NT2/D1 (cell line): ENCODE measurements around the gene TSSK3.

Experiments
- DNase-seq: peaks from one replicate; pipeline ENCODE4 v3.0.0-alpha.2; 2011; ENCODE audit warnings: low read depth, low spot score
- H3K27me3 ChIP-seq: 2 replicates; pipeline ENCODE4 v1.6.0; 2011; ENCODE audit warnings: mild to moderate bottlenecking; ENCODE audit not compliant: insufficient read length, insufficient read depth
- H3K36me3 ChIP-seq: 2 replicates; pipeline ENCODE4 v1.6.1; 2011; ENCODE audit warnings: mild to moderate bottlenecking, low read length, mixed read lengths; ENCODE audit not compliant: insufficient read depth, insufficient read length
- H3K4me1 ChIP-seq: 2 replicates; pipeline ENCODE4 v1.5.1; 2011; ENCODE audit not compliant: insufficient read depth, insufficient read length
- H3K4me3 ChIP-seq: 2 replicates; pipeline ENCODE4 v1.5.1; 2011; ENCODE audit warnings: low read depth; ENCODE audit not compliant: insufficient read length
- H3K9ac ChIP-seq: 2 replicates; pipeline ENCODE4 v1.6.0; 2011; ENCODE audit warnings: low read depth; ENCODE audit not compliant: insufficient read length
- H3K9me3 ChIP-seq: 2 replicates; pipeline ENCODE4 v1.5.1; 2011; ENCODE audit warnings: mild to moderate bottlenecking, low read length; ENCODE audit not compliant: insufficient read depth
- SUZ12 ChIP-seq: IDR thresholded peaks from 2 replicates; pipeline ENCODE4 v1.6.1; 2011; ENCODE audit not compliant: insufficient read length, insufficient read depth; ENCODE audit errors: extremely low read depth
- YY1 ChIP-seq: IDR thresholded peaks from 2 replicates; pipeline ENCODE4 v1.6.1; 2011; ENCODE audit not compliant: insufficient read length, insufficient read depth
- ZNF274 ChIP-seq: IDR thresholded peaks from 2 replicates; pipeline ENCODE4 v1.6.1; 2011; ENCODE audit warnings: mild to moderate bottlenecking, low read depth, low read length

The TSSK3 gene

DNA sequence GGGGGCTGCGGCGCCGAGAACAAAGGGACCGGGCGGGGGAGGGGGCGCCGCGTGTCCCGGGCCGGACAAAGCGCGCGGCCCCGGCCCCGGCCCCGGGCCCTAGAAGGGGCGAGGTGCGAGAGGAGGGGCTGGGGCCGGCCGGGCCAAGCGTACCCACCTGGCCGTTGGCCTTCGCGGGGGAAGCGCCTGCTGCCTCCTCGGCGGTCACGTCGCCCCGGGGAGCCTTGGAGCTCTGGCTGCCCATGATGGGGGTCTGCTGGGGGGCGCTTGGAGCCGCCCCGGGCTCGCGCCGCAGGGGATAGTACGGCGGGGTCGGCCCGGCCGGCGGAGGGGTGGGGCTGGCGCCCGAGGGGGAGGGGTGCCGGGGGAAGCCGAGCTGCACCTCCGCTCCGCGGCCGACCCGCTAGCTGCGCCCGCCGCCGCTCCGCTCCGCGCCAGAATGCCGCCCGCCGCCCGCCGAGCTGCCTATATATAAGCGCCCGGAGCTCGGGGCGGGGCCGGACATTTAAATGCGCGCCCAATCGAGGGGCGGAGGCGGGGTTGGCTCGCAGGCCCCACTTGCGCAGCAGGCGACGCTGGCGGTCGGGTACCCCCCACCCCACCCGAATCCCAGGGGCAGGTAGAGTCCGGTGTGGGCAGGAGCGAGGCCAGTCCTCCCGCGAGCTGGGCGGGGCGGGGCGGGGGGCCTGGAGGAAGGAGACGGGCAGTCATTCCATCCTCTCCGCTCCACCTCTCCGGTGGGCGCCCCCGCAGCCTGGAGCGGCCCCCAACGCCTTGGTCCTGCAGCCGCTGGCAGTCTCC lies 26.3 kb upstream of the TSSK3 start, which contains the start of gene MARCKSL1:
TSS of gene MARCKSL1 (minus strand) at position 444 of the 801 bp plus-strand sequence. CDS start at position 244, 200 bp downstream.
- peaks cover 10% of the 10 kb centered on the region for H3K27me3 ChIP-seq
- peak; percentile 69 for DNase-seq
- peak within 1 kb of the TSS; percentile 83 for H3K4me3 ChIP-seq

DNA sequence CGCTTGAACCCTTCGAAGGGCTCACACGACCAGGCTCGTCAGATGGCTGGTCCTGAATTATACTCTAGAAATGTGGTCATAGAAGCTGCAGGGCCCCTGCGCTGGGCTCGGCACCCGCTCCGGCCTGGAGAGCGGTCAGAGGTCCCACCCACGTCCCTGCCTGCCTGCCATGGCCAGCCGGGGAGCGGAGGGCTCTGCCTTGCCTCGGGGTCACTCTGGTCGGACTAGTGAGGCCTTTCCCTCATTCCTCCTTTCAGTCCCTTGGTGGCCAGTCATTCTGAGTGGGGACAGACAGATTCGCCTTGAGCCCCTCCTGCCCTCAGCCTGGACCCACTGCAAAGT lies 25.8 kb upstream of the TSSK3 start:
- peak overlapping the region; percentile 79 for H3K9ac ChIP-seq
- H3K9me3 ChIP-seq = no peaks in the 10 kb centered on the region
- H3K4me3 ChIP-seq = peak overlapping the region; percentile 35
- peaks cover 10% of the 10 kb centered on the region for H3K27me3 ChIP-seq
- H3K4me1 ChIP-seq = peaks cover 36% of the 10 kb centered on the region
- no peak for DNase-seq
- peaks cover 37% of the 10 kb centered on the region for H3K36me3 ChIP-seq
- TF ChIP-seq ZNF274 (no peak), SUZ12 (no peak), YY1 (no peak)

More for the DNA sequence above, 26.3 kb upstream of the TSSK3 start, which contains the start of gene MARCKSL1:
- peak within 1 kb of the TSS; percentile 98 for H3K9ac ChIP-seq
- H3K4me1 ChIP-seq = peaks cover 32% of the 10 kb centered on the region
- H3K36me3 ChIP-seq = peaks cover 43% of the 10 kb centered on the region
- H3K9me3 ChIP-seq = no peaks in the 10 kb centered on the region
- TF ChIP-seq ZNF274 (no peak), YY1 (no peak), SUZ12 (no peak)

DNA sequence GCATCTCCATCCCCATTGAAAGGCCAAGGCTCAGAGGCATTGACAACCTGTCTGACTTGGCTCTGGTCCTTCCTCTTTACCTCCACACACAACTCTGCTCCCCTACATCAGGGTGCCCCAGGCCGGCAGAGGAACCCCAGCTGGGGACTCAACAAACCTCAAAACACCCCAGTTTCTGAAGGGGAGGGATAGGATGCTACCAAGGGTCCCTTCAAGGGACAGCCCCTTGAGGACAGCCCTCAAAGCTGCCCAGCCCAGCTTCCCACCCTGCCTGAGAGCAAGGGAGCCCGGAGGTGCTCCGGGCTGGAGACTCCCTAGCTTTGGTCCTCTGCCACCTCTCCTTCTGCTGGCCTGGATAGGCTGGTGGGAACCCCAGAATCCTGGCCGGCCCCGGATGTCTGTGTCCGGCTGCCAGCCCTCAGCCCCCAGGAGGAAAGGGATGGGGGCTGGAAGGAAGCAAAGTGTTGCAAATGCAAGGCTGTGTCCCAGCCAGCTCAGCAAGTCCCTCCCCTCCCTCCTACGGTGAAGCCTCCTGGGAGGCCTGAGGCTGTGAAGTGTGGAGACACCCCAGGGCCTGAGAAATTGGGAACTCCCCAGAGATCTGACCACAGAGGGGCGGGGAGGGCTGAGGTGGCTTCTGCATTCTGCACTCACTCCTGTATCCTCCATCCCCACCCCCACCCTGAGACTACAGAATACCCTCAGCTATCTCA lies 25.2 kb upstream of the TSSK3 start:
- peak overlapping the region; percentile 79 for H3K9ac ChIP-seq
- TF ChIP-seq SUZ12 (no peak), YY1 (no peak), ZNF274 (no peak)
- peaks cover 32% of the 10 kb centered on the region for H3K36me3 ChIP-seq
- peaks cover 39% of the 10 kb centered on the region for H3K4me1 ChIP-seq
- no peak for DNase-seq
- H3K4me3 ChIP-seq = peak overlapping the region; percentile 35
- peaks cover 10% of the 10 kb centered on the region for H3K27me3 ChIP-seq
- H3K9me3 ChIP-seq = no peaks in the 10 kb centered on the region

DNA sequence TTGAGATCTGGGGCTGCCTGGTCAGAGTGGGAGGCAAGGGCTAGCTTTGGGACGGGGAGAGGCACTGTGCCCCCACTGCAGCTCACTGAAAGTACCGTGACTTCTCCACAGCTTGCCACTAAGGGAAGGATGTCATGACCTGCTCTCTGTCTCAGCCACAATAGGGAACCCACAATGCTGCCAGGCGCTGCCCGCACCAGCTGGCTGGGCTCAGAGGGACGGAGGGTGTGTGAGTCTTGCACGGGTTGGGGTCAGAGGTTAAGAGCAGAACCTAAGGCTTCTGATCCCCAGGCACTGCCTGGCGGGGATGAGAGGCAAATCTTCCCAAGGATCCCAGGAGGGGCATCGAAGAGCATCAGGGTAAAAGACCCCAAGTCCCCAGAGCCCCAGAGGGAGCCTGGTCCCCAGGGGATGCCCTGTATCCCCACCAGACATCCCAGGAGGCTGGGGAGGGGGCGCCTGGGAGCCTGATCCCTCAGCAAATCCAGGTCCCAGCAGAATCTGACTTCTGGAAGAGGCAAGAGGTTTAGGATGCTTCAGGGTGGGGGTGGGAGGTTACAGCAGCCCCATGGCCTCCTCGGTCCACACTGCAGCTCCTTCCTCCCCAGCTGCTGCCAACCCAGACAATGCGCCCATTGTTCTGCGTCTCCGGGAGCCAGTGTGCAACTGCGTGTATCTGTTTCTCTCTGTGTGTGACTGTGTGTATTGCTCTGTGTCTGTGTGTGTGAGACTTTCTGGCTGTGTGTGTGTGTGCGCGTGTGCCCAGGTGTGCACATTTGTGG lies 24.3 kb upstream of the TSSK3 start:
- Histone ChIP-seq H3K9me3 (no peaks in the 10 kb centered on the region), H3K36me3 (peaks cover 23% of the 10 kb centered on the region), H3K4me1 (peaks cover 34% of the 10 kb centered on the region), H3K9ac (peak overlapping the region; percentile 45), H3K27me3 (peaks cover 10% of the 10 kb centered on the region), H3K4me3 (no peak overlapping the region)
- TF ChIP-seq ZNF274 = no peak
- no peak for TF ChIP-seq SUZ12
- no peak for TF ChIP-seq YY1
- DNase-seq = no peak

DNA sequence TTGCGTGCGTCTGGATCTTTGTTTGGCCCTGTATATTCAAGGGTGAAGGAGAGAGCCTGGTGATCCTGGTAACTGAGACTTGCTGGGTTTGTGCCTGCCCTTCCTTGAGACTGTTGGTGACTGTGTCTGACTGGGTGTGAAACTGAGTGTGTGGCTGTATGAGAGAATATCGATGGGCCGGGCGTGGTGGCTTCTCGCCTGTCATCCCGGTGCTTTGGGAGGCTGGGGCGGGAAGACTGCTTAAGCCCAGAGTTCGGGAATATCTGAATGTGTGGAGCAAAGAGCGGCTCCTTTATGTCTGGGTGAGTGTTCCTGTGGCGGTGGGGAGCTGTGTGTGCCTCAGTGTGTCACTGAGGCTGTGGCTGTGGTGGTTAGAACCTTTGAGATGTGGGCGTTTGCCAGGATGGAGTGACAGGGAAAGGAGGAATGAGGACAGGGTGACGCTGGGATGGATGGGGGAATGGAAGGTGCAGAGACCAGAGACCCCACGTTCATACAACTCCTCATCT lies 23.6 kb upstream of the TSSK3 start:
- Histone ChIP-seq H3K27me3 (peaks cover 10% of the 10 kb centered on the region), H3K4me1 (peaks cover 36% of the 10 kb centered on the region), H3K9ac (peak overlapping the region; percentile 29), H3K36me3 (peaks cover 16% of the 10 kb centered on the region), H3K4me3 (no peak overlapping the region), H3K9me3 (no peaks in the 10 kb centered on the region)
- DNase-seq = no peak
- no peak for TF ChIP-seq SUZ12
- TF ChIP-seq YY1 = no peak
- TF ChIP-seq ZNF274 = no peak

DNA sequence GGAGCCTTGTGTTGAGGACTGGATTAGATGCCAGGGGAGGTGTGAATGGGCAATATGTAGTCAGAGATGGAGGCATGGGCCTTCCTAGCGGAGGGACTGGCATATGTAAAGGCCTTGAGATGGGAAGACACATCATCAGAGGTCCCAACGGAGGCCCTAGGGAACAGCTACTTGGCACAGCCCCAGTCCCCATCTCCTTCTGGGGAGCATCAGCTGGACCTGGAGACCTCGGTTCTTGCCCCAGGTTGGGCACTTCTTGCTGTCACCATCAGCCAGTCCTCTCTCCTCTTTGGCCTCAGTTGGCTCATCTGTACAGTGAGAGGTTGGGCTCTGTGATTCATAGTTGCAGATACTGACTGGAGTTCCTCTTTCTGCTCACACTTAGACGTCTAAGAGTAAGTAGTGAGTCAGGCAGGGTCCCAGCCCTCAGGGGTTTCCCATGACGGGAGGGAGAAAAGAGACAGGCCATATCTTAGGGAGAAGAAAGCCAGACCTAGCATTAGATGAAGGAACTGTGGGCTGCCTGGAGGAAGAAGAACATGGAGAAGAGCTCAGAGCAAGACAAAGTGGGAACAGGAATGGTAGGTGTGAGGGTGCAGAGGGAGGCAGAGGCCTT lies 22.9 kb upstream of the TSSK3 start:
- TF ChIP-seq SUZ12 (no peak), ZNF274 (no peak), YY1 (no peak)
- H3K36me3 ChIP-seq = peaks cover 8% of the 10 kb centered on the region
- DNase-seq = no peak
- H3K9ac ChIP-seq = no peak overlapping the region
- H3K4me3 ChIP-seq = no peak overlapping the region
- peaks cover 10% of the 10 kb centered on the region for H3K27me3 ChIP-seq
- H3K4me1 ChIP-seq = peaks cover 32% of the 10 kb centered on the region
- H3K9me3 ChIP-seq = no peaks in the 10 kb centered on the region
